Astrocyte of the hippocampus (primary cell): Measurements from ENCODE around the gene CRTC2.

Experiments used
- DNase-seq: peaks from one replicate; pipeline ENCODE4 v3.0.0; 2011; ENCODE audit warnings: low read depth, low spot score

The CRTC2 gene

DNA sequence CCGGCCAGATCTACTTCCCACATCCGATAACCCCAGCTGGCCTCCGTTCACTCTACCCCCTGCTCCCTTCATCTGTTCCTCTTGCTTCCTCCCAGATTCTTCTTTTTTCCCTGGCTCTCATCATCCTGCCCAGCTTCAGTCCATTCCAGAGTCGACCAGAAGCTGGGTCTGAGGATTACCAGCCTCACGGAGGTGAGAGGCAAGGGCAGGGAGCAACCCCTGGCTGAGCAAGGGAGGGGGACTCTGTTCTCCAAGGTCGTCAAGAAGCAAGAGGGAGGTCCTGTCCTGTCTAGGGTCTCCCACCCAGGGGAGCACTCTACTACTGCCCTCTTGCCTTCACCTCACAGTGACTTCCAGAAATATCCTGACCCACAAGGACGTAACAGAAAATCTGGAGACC is 15.1 kb upstream of the CRTC2 start:
- no peak for DNase-seq

DNA sequence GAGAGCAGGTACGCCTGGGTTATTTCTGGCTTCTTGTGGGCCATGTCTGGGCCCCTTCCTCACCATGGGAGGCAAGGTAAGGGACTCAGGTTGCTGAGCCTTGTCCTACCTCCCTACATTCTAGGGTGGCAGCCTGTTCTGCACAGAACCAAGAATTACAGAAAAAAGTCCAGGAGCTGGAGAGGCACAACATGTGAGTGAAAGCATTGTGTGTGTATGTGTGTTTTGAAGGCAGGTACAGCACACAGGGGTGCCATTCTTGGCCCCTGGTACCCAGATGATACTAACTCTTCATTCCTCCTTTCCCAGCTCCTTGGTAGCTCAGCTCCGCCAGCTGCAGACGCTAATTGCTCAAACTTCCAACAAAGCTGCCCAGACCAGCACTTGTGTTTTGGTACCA is 14.7 kb upstream of the CRTC2 start:
- DNase-seq, result no peak

DNA sequence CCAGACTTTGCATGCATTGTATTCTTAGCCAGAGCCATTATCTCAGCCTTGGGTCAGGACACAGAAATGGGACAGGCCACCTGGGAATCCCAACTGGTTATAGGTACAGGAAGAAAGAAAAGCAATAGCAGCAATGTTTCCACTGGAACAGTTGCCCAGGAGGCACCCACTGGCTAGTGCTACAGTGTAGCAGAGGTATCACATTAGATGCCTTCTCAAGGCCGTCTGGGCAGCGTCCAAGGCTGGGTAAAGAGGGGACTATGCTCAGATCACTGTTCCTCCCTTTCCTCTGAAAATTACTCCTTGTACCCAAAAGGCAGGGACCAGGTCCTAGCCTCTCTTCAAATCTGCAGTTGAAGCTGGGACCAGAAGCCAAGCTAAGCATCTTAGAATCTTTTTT is 11.9 kb upstream of the CRTC2 start:
- no peak for DNase-seq

DNA sequence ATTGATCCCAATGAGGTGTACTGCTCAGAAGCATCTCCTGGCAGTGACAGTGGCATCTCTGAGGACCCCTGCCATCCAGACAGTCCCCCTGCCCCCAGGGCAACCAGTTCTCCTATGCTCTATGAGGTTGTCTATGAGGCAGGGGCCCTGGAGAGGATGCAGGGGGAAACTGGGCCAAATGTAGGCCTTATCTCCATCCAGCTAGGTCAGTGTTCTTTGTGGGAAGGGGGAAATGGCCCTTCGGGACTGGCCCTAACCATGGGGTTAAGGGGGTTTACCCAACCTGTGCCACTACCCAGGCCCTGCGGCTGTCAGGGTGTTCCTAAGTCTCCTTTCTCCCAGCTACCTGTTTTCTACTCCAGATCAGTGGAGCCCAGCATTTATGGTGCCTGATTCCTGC is 10.6 kb upstream of the CRTC2 start:
- no peak for DNase-seq

DNA sequence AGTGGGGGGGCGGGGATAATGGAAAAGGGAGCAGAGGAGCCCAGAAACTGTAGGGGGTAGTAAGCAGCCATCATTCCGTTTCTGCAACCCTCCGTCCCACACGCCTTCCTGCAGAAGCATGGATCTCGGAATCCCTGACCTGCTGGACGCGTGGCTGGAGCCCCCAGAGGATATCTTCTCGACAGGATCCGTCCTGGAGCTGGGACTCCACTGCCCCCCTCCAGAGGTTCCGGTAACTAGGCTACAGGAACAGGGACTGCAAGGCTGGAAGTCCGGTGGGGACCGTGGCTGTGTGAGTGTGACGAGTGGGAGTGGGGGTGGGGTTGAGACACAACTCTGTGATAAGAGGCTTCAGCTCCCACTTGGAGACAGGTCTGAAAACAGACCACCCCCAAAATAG is 10.0 kb upstream of the CRTC2 start:
- no peak for DNase-seq

DNA sequence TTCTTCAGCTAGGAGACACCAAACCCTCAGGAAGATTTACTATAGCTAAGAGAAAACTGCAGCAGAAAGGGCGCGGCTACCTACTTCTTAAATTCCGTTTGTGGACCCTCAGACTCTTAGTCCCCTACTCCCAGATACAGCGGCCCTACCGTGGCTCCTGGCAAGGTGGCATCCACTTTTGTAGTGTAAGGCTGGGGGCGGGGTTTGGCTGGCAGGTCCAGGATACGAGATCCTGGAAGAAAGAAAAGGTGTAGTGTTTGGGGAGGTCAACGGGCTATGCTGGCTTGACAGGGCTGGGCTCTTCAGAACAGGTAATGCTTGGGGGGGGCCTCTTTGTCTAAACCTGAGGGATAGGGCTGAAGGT is 9.6 kb upstream of the CRTC2 start:
- DNase-seq, result no peak

DNA sequence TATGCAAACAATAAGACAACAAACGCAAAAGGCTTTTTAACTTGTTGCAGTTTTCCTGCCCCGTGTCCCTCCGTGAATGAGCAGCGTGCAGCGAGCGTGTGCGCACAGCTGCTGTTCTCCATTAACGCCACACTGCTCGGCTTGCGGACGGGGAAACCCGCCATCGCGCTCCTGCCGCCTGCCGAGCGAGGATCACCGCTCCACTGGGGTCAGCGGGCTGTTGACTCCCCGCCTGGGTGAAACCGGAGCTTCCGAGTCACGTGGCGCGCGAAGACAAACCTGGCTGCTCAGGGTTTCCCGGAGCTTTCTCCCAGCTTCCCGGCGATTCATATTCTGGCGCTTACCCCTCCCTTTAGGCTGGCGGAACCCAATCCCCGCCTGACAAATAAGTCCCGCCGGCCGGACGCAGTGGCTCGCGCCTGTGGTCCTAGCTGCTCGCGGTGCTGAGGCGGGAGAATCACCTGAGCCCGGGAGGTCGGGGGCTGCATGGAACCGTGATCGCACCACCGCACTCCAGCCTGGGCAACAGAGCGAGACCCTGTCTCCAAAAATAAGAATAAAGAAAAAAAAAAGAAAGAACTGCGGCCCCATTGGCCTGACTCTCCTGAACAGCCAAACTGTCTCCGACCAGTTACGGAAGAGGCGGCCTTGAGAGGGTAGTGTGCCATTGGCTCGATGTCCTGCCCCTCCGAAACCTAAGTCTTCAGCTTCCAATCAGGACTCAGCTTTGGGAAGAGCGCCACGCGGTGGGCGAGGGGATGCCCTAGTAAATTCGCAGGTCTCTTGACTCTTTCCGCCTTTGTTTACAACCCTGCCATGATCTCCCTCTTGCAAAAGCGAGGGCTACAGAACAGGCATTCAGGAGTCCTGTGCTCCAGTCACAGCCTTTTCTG is 8.9 kb upstream of the CRTC2 start, which contains the start of gene CREB3L4:
Gene CREB3L4 (plus strand): TSS at position 796 of the 893 bp plus-strand sequence. CDS start 624 bp downstream, outside the sequence.
- peak; percentile 98 for DNase-seq

DNA sequence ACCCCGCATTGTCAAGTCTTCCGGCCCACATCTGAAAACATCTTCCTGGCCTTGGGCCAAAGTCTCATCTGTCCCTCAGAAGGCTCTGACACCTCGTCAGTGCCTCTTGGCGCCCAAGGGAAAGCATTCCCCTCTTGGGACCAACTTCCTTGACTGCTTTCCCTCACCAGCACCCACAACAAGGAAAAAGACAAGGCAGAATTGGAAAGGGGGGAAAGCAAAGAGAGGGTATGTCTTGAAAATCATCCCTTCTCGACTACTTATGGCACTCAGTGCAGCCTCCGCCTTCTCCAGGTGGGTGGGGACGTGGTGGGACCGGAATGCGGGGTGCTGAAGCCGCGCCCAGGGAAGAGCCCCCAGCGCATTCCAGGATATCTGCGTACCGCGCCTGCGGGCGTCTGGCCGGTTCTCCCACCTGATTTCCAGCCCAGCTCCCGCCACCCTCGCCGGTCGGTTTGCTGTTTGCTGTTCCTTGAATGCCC is 5.5 kb upstream of the CRTC2 start:
- peak; percentile 71 for DNase-seq

DNA sequence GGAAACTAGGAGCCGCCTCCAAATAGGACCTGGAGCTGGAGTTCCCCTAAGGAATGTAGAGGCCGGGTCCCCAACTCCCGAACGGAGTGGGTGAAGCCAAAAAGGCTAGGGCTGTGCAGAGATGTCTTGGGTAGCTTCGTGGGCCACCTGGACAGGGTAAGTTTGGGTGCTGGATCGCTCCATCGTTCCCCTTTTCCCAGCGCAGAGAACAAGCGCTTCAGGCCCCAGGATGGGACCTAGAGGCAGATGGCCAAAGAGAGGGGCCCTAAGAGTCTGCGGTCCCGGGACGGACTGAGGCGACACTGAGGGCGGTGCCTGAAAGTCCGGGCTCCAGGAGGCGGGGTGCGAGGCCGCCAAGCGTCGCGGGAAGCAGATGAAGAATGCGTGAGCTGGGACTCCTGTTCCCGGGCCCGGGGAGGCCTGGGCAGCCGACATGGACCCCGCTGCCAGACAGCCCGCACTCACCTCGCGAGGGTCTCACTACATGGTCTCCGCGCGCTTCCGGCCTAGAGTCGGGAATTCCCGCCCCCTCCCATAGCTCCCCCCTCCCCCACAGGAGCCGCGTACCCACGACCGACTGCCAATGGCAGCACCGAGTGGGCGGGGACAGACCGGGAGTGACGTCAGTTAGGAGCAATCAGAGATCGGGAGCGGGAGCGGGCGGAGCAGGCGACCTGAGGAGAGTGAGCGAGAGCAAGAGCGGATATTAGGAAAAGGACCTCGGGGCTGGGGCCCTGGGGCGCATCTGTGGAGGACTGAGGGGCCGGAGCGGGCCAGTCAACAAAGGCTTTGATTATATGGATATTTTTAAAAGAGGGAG is 4.8 kb upstream of the CRTC2 start, which contains the start of gene SLC39A1:
Gene SLC39A1 (minus strand): TSS at position 508 of the 820 bp plus-strand sequence. CDS start 822 bp downstream, outside the sequence.
- DNase-seq, result peak; percentile 99

DNA sequence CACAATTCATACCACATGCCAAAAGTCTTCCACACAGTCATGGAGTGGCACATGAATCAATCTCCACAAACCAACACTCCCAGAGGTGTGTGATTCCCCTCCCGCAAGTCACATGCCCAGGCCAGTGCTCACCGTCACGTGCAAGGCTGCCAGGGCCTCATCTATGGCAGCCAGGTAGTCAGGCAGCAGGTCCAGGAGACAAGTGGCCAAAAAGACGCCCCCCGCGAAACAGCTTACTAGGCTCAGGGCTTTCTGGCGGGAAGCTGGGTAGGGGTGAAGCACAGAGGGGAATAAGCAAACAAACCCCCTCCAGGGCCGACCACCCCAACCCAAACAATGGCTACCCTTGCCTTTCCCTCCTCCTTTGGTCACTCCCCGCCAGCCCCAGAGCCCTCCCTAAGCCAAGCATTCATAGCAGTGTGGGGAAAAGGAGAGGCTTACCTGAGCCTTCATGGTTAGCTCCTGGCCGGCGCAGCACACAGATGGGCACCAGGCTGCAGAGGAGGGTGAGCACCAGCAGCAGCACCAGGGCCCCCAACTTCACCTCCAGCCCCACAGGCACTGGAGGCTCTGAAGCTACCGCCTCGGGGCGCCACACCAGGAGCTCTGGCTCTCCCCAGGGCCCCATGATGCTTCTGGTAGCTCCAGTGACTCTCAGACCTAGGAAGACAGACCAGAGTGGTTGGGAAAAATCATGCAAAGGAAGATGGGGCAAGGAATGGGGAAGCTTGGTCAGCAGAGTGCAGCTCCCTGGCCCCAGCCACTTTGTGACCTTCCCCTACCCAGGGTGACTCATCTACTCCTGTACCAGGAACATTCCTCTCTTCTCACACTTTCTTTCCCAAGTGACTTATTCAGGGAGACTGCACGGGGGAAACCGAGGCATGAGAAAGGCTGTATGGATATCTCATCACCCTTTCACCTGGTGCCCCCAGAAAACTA is 3.9 kb upstream of the CRTC2 start:
- peak; percentile 62 for DNase-seq

DNA sequence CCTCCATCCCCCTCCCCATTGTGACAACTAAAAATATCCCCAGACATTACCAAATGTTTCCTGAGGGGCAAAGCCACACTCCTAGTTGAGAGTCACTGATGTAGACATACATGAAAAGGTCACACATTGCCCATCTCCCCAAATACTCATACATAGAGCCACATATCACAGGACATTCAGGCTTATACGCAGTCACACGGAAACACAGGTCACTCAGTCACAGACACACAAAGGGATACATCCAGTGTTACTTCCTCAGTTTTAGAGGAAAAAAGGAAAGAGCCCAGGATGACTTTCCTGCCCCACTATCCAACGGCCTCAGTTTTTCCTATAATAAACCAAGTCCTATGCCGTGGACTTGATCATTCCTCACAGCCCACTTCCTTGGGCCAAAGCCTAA is 3.0 kb upstream of the CRTC2 start:
- no peak for DNase-seq

DNA sequence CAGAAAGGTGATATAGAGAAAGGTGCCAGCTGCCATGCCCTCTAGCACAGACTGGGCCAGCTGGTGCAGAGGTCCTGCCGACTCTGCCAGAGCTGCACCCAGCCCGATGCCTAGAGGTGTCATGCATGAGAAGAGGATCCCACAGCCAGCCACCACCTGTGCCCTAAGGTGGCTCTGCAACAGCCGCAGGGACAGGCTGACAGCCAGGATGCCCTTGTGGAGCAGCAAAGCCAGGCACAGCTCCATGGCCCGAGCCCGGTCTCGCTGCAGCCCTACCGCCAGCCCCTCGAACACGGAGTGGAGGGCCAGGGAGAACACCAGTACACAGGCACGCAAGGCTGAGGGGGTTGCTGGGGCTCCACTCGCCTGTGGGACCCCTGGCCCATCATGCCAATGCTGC is 1.8 kb upstream of the CRTC2 start:
- no peak for DNase-seq

DNA sequence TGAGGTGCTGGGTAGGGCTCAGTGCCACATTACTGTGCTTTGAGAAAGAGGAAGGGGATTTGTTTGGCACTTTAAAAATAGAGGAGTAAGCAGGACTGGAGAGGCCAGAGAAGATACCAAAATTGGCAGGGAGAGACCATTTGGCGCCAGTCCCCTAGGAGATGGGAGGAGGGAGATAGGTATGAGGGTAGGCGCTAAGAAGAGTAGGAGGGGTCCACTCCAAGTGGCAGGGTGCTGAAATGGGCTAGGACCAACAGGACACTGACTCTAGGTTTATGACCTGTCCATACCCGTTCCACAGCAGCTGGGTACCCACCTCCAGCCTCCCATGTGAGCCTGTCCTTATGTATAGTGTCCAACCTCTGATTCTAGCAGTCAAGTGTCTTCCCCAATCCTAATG is 1.0 kb upstream of the CRTC2 start:
- DNase-seq, result no peak

DNA sequence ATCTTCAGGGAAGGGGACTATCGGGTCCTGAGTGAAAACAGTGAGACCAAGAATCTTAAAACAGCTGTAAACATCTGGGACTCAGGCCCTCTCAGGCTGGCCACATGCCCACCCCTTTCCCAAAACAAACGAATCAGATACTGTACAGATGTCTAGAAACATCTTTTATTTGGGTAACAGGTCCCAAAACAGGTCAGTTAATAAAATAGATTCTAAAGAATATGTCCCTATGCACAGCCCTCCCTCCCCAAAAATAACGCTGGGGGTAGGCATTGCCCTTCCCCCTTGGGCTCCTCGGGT is 499 bp upstream of the CRTC2 start:
- DNase-seq, result no peak

DNA sequence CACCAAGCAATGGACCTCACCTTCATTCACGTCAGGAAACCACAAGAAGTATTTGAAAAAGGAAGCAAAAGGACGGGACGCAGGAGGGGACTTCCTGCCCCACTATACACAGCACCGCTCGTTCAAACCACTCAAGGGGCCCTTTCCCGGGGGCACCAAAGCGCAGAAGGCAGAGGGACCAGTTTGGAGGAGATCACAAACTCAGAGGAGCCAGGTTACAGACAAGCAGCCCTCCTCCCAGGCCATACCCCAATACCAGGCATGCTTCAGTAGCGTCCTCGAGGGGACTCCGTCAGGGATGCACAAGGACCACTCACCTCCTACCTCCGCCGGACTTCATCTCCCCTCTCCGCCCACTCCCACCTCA is 685 bp downstream of the CRTC2 start:
- peak; percentile 53 for DNase-seq

DNA sequence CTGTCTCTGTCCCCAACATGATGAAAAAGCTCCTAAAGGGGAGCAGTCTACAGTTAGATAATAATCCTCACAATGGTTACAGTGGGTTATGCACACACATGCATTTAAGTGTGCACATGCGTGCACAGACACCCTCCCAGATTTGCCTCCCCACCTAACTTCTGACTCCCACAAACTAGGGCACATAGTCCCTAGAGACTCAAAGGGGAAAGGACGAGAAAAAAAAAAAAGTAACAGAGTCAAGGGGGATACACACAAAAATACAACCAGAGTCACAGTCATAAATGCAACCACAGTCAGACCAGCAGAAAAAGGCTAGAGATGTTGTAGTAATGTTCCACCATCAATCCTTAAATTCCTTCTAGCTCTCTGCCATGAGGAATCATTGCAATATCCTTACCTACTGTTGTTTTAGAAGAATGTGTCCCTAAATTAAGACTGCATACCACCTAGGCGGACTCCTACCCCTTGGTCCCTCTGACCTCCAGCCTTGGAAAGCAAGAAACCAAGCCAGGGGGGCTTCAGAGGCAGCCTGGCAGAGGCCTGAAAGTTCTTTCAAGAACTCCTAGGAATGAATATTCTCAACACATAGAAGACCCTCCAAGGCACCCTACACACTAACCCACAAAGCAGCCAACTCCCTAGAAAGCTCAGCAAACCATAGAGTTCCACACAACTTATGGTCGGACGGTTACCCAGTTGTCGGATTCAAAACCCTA is 1.3 kb downstream of the CRTC2 start:
- DNase-seq, result no peak

DNA sequence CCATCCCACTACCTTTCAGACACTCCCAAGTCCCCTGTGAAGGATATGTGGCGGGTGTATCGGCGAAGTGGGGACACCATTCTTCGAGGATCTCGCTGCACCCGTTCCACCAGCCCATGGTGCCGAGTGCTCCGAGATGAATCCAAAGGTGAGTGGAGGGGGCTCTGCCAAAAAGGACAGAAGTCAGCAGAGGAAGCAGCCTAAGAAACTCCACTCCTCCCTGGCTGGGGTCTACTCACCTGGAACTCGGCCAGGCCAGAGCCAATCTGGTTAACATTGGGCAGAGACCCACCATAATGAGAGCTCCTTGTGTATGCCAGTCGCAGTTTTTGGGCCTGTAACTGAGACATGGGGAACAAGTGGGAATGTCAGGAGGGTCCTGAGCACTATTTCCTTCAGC is 3.6 kb downstream of the CRTC2 start:
- no peak for DNase-seq

DNA sequence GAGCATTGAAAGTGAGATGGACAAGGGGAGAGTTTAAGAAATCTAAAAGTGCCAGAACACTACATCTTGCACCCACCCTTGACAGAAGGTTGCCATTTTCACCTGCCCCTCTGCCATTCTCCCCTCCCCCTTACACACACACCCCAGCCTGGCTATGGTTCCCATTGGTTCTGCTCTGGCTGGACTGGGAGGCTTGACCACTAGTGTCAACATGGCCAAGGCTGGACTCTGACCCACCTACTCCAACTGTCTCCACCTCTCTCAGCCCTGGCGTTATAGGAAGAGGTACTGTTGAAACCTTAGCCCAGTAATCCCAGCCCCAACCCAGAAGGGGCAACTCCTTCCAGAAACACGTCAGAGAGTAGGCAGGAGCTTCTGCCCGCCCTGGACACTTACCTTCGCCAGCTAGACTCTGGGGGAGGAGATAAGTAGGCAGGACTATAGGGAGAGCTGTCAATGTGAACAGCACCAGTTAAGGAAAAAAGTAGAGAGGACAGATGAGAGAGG is 4.5 kb downstream of the CRTC2 start:
- no peak for DNase-seq

DNA sequence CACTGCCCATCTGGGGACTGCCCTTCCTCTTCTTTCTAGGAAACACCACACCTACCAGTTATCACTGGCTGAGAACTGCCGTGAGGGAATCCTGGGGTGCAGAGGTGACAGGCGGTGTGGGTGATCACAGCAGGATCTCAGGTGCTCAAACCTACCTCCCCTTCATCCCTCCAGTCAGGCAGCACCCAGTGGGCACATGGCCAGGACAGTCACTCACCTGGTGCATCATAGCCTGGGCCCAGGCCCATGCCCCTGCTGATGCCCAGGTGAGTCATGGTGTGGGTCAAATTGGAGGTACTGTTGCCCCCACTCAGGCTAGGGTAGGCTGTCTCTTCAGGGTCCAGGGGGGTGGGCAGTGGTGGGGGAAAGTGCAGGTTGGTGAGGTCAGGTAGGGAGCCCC is 6.6 kb downstream of the CRTC2 start:
- DNase-seq, result no peak

DNA sequence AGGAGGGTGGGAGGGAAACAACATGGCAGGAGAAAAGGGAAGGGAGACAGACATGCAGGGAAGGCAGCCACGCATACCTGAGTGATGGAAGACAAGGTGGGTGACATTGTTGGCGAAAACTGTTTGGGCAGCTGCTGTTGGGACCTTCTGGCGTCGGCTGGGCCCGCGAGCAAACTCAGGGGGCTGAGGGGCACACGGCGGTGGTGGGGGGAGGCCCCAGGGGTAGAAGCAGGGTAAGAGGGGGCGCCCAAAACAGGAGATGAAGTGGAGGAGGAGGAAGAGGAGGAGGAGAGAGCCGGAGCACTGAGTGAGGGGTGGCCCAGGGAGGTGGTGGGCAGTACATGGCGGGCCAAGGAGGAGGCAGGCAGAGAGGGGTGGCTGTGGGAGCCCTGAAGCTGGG is 7.2 kb downstream of the CRTC2 start:
- no peak for DNase-seq
